ENCODE measurements around the gene ATP6V0D1. TPM values are rescaled to one million over a fixed set of nuclear protein-coding genes. Genes with fewer than 3 reads are reported as not detected.

The ATP6V0D1 gene
- polyA plus RNA-seq, 2 of the 4 experiments (the other 2 are of a cell fraction) = 45.7 to 103 TPM

- DNase-seq (ENCODE audit: low read depth in 1 of 2, low spot score in 1 of 2) (no peak), ATAC-seq (no peak), FAIRE-seq (no peak)
- H3K4me2 ChIP-seq = no peak overlapping the region
- CTCF ChIA-PET = interaction anchor here (0.6 to 2.5 kb wide), 13 partner anchors 9 to 141 kb away, joined by 3 to 11 read pairs (median 4); partner anchors contain the start of genes KCTD19, LRRC36, SLC9A5 and ZDHHC1
- TF ChIP-seq CHD2 (IDR thresholded peaks at IDR 0.05; ENCODE audit: low read length, partially characterized antibody) (no peak), HOXA7 (CRISPR knock-in tag; IDR thresholded peaks at IDR 0.05) (no peak), USF2 (IDR thresholded peaks at IDR 0.05) (no peak), RNF2 (IDR thresholded peaks at IDR 0.05; ENCODE audit: borderline replicate concordance, low read depth) (no peak), HMGXB4 (CRISPR knock-in tag; IDR thresholded peaks at IDR 0.05; ENCODE audit: borderline replicate concordance) (no peak), FOXS1 (CRISPR knock-in tag; IDR thresholded peaks at IDR 0.05) (no peak), HOXB13 (CRISPR knock-in tag; IDR thresholded peaks at IDR 0.05; ENCODE audit: low read depth) (no peak)
- no peaks in the 10 kb centered on the region; the same call in 1 of the 3 replicates for H3K4me1 ChIP-seq
- WGBS (ENCODE audit: missing lambda C conversion rate) = 87% methylated on average over 27 of the region's 27 CpGs
- H3K27ac ChIP-seq = no peak overlapping the region
- H3K9me3 ChIP-seq = no peaks in the 10 kb centered on the region
- H3K4me3 ChIP-seq = no peak overlapping the region
- POLR2A ChIA-PET = no interaction called here
Measured at GRCh38 chr16:67389911-67390815, 90.8 kb downstream of the ATP6V0D1 start.

GRCh38 chr16:67388591-67388990, 92.4 kb downstream of the ATP6V0D1 start:
- Histone ChIP-seq H3K4me1 (no peaks in the 10 kb centered on the region; the same call in 1 of the 3 replicates), H3K4me3 (no peak overlapping the region), H3K27ac (no peak overlapping the region), H3K9me3 (no peaks in the 10 kb centered on the region), H3K4me2 (no peak overlapping the region)
- DNase-seq (ENCODE audit: low read depth in 1 of 2, low spot score in 1 of 2) (no peak), FAIRE-seq (no peak), ATAC-seq (no peak)
- TF ChIP-seq HOXB5 (CRISPR knock-in tag; IDR thresholded peaks at IDR 0.05) (no peak), PBX3 (IDR thresholded peaks at IDR 0.05) (no peak)
- ChIA-PET POLR2A (no interaction called here), CTCF (interaction anchor here (0.8 to 2.5 kb wide), 7 partner anchors 9 to 77 kb away, joined by 3 to 10 read pairs (median 4); partner anchors contain the start of genes KCTD19 and LRRC36)
- WGBS (ENCODE audit: missing lambda C conversion rate) = 89% methylated on average over 2 of the region's 2 CpGs

- 81% methylated on average over 8 of the region's 8 CpGs for WGBS (ENCODE audit: missing lambda C conversion rate)
Measured at GRCh38 chr16:67388191-67388590, 92.8 kb downstream of the ATP6V0D1 start.

More at GRCh38 chr16:67388191-67388590, 92.8 kb downstream of the ATP6V0D1 start:
- Histone ChIP-seq H3K9me3 (no peaks in the 10 kb centered on the region), H3K4me2 (no peak overlapping the region), H3K4me3 (no peak overlapping the region), H3K4me1 (no peaks in the 10 kb centered on the region; the same call in 2 of the 3 replicates), H3K27ac (no peak overlapping the region)
- FAIRE-seq = no peak
- ATAC-seq = no peak
- ChIA-PET CTCF (interaction anchor here (0.6 to 2.5 kb wide), 8 partner anchors 9 to 189 kb away, joined by 3 to 10 read pairs (median 4); partner anchors contain the start of genes KCTD19 and LRRC36), POLR2A (no interaction called here)
- DNase-seq (ENCODE audit: low read depth in 1 of 2, low spot score in 1 of 2) = no peak
- TF ChIP-seq NPAS2 (CRISPR knock-in tag; IDR thresholded peaks at IDR 0.05; ENCODE audit: borderline replicate concordance) (no peak), CTCF (IDR thresholded peaks at IDR 0.05) (no peak), TP53 (CRISPR knock-in tag; IDR thresholded peaks at IDR 0.05) (no peak), FOSL2 (IDR thresholded peaks at IDR 0.05) (no peak), FOSL2 (CRISPR knock-in tag; IDR thresholded peaks at IDR 0.05) (no peak), RFX5 (IDR thresholded peaks at IDR 0.05) (no peak)

Small RNAs within 50 kb of the gene (small RNA-seq; reads per million reads assigned to genes)
- 0 reads per million in 6 experiments for gene RNU1-123P

Other genes with a start within 250 kb of the ATP6V0D1 start
- 16.1 and 18.1 TPM in 2 replicates for gene FHOD1, start 233.7 kb downstream of the ATP6V0D1 start, polyA plus RNA-seq (2011; rRNA removed)
- gene FHOD1, start 233.7 kb downstream of the ATP6V0D1 start, polyA plus RNA-seq (2017; fragmentation: RNase III; extraction: RNeasy Plus Mini Kit Qiagen cat#74134 plus additional on column Dnase treatment) = 29.1 to 34.2 TPM (median 33.6 TPM) in 3 replicates
- gene SLC9A5, start 232.2 kb downstream of the ATP6V0D1 start, polyA plus RNA-seq (2011; rRNA removed) = 0.83 and 1.1 TPM in 2 replicates
- 1.6 to 2.6 TPM (median 2.5 TPM) in 3 replicates for gene SLC9A5, start 232.2 kb downstream of the ATP6V0D1 start, polyA plus RNA-seq (2017; fragmentation: RNase III; extraction: RNeasy Plus Mini Kit Qiagen cat#74134 plus additional on column Dnase treatment)
- 10.0 and 17.7 TPM in 2 replicates for gene PLEKHG4, start 201.6 kb downstream of the ATP6V0D1 start, polyA plus RNA-seq (2011; rRNA removed)
- gene PLEKHG4, start 201.6 kb downstream of the ATP6V0D1 start, polyA plus RNA-seq (2017; fragmentation: RNase III; extraction: RNeasy Plus Mini Kit Qiagen cat#74134 plus additional on column Dnase treatment) = 15.6 to 16.6 TPM (median 15.9 TPM) in 3 replicates
- gene KCTD19, start 154.4 kb downstream of the ATP6V0D1 start, polyA plus RNA-seq (2011; rRNA removed) = 1.1 and 2.4 TPM in 2 replicates
- gene KCTD19, start 154.4 kb downstream of the ATP6V0D1 start, polyA plus RNA-seq (2017; fragmentation: RNase III; extraction: RNeasy Plus Mini Kit Qiagen cat#74134 plus additional on column Dnase treatment) = 0.57 to 1.00 TPM (median 0.76 TPM) in 3 replicates
- gene LRRC36, start 154.3 kb downstream of the ATP6V0D1 start, polyA plus RNA-seq (2011; rRNA removed) = 0.57 and 0.93 TPM in 2 replicates
- 0.25 to 0.48 TPM (median 0.44 TPM) in 3 replicates for gene LRRC36, start 154.3 kb downstream of the ATP6V0D1 start, polyA plus RNA-seq (2017; fragmentation: RNase III; extraction: RNeasy Plus Mini Kit Qiagen cat#74134 plus additional on column Dnase treatment)
- gene TPPP3, start 87.7 kb downstream of the ATP6V0D1 start, polyA plus RNA-seq (2011; rRNA removed) = 9.4 and 10.6 TPM in 2 replicates
- gene TPPP3, start 87.7 kb downstream of the ATP6V0D1 start, polyA plus RNA-seq (2017; fragmentation: RNase III; extraction: RNeasy Plus Mini Kit Qiagen cat#74134 plus additional on column Dnase treatment) = 8.7 to 10.9 TPM (median 9.6 TPM) in 3 replicates
- 3.5 and 3.8 TPM in 2 replicates for gene ZDHHC1, start 64.7 kb downstream of the ATP6V0D1 start, polyA plus RNA-seq (2011; rRNA removed)
- 5.0 to 7.2 TPM (median 5.9 TPM) in 3 replicates for gene ZDHHC1, start 64.7 kb downstream of the ATP6V0D1 start, polyA plus RNA-seq (2017; fragmentation: RNase III; extraction: RNeasy Plus Mini Kit Qiagen cat#74134 plus additional on column Dnase treatment)
- gene HSD11B2, start 50.0 kb downstream of the ATP6V0D1 start, polyA plus RNA-seq (2011; rRNA removed) = 0.53 and 0.75 TPM in 2 replicates
- 0.93 to 1.6 TPM (median 1.2 TPM) in 3 replicates for gene HSD11B2, start 50.0 kb downstream of the ATP6V0D1 start, polyA plus RNA-seq (2017; fragmentation: RNase III; extraction: RNeasy Plus Mini Kit Qiagen cat#74134 plus additional on column Dnase treatment)
- gene AGRP, start 2.4 kb upstream of the ATP6V0D1 start, polyA plus RNA-seq (2011; rRNA removed) = not detected in 2 replicates
- gene AGRP, start 2.4 kb upstream of the ATP6V0D1 start, polyA plus RNA-seq (2017; fragmentation: RNase III; extraction: RNeasy Plus Mini Kit Qiagen cat#74134 plus additional on column Dnase treatment) = not detected in 3 replicates
- 5.6 and 7.2 TPM in 2 replicates for gene RIPOR1, start 47.7 kb upstream of the ATP6V0D1 start, polyA plus RNA-seq (2011; rRNA removed)
- gene RIPOR1, start 47.7 kb upstream of the ATP6V0D1 start, polyA plus RNA-seq (2017; fragmentation: RNase III; extraction: RNeasy Plus Mini Kit Qiagen cat#74134 plus additional on column Dnase treatment) = 22.5 to 24.7 TPM (median 23.0 TPM) in 3 replicates
- 51.5 and 58.4 TPM in 2 replicates for gene CTCF, start 81.4 kb upstream of the ATP6V0D1 start, polyA plus RNA-seq (2011; rRNA removed)
- gene CTCF, start 81.4 kb upstream of the ATP6V0D1 start, polyA plus RNA-seq (2017; fragmentation: RNase III; extraction: RNeasy Plus Mini Kit Qiagen cat#74134 plus additional on column Dnase treatment) = 38.6 to 42.5 TPM (median 40.8 TPM) in 3 replicates
- gene CARMIL2, start 164.0 kb upstream of the ATP6V0D1 start, polyA plus RNA-seq (2011; rRNA removed) = 0.39 and 0.62 TPM in 2 replicates
- gene CARMIL2, start 164.0 kb upstream of the ATP6V0D1 start, polyA plus RNA-seq (2017; fragmentation: RNase III; extraction: RNeasy Plus Mini Kit Qiagen cat#74134 plus additional on column Dnase treatment) = 0.95 to 1.3 TPM (median 1.2 TPM) in 3 replicates
- gene ACD, start 179.1 kb upstream of the ATP6V0D1 start, polyA plus RNA-seq (2011; rRNA removed) = 19.4 and 22.2 TPM in 2 replicates
- 25.3 to 26.5 TPM (median 26.4 TPM) in 3 replicates for gene ACD, start 179.1 kb upstream of the ATP6V0D1 start, polyA plus RNA-seq (2017; fragmentation: RNase III; extraction: RNeasy Plus Mini Kit Qiagen cat#74134 plus additional on column Dnase treatment)
- 1.7 and 1.8 TPM in 2 replicates for gene PARD6A, start 179.8 kb upstream of the ATP6V0D1 start, polyA plus RNA-seq (2011; rRNA removed)
- gene PARD6A, start 179.8 kb upstream of the ATP6V0D1 start, polyA plus RNA-seq (2017; fragmentation: RNase III; extraction: RNeasy Plus Mini Kit Qiagen cat#74134 plus additional on column Dnase treatment) = 1.4 to 2.2 TPM (median 1.9 TPM) in 3 replicates
- gene ENKD1, start 185.6 kb upstream of the ATP6V0D1 start, polyA plus RNA-seq (2011; rRNA removed) = 4.0 and 4.3 TPM in 2 replicates
- gene ENKD1, start 185.6 kb upstream of the ATP6V0D1 start, polyA plus RNA-seq (2017; fragmentation: RNase III; extraction: RNeasy Plus Mini Kit Qiagen cat#74134 plus additional on column Dnase treatment) = 11.1 to 12.6 TPM (median 12.2 TPM) in 3 replicates
- not detected in 2 replicates for gene C16orf86, start 185.7 kb upstream of the ATP6V0D1 start, polyA plus RNA-seq (2011; rRNA removed)
- gene C16orf86, start 185.7 kb upstream of the ATP6V0D1 start, polyA plus RNA-seq (2017; fragmentation: RNase III; extraction: RNeasy Plus Mini Kit Qiagen cat#74134 plus additional on column Dnase treatment) = 0.05 to 0.21 TPM (median 0.06 TPM) in 3 replicates
- 10.3 and 11.0 TPM in 2 replicates for gene GFOD2, start 238.2 kb upstream of the ATP6V0D1 start, polyA plus RNA-seq (2011; rRNA removed)
- 16.1 to 17.8 TPM (median 16.4 TPM) in 3 replicates for gene GFOD2, start 238.2 kb upstream of the ATP6V0D1 start, polyA plus RNA-seq (2017; fragmentation: RNase III; extraction: RNeasy Plus Mini Kit Qiagen cat#74134 plus additional on column Dnase treatment)